GM18858 (cell line): ENCODE results near the gene SSU72.
"Not testable (repeated sequence)": the region's sequence is repeated elsewhere in the genome, so short reads cannot be mapped to it uniquely, and the experiment has no call there.

ENCODE experiments used
- ATAC-seq: cut with Tn5 transposase; IDR thresholded peaks from one replicate; pipeline ENCODE4 v1.9.1; 2021; ENCODE audit not compliant: unreplicated experiment

The SSU72 gene

DNA sequence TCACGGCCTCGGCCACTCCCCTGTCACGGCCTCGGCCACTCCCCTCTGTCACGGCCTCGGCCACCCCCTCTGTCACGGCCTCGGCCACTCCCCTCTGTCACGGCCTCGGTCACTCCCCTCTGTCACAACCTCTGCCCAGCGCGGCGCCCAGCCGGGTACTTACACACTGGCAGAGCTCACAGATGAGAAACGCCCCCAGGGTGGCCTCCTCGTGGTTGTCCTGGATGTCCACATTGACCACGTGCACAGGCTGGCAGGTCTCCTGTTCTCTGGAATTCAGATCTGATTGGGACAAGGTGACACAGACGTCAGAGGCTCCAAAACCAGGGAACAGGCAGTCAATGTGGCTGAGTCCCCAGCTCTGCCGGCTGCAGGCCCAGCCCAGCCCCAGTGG is 31.0 kb downstream of the SSU72 start:
- ATAC-seq, result no peak

- no peak for ATAC-seq
Observed at GRCh38 chr1:1542766-1543705, 31.6 kb downstream of the SSU72 start.

DNA sequence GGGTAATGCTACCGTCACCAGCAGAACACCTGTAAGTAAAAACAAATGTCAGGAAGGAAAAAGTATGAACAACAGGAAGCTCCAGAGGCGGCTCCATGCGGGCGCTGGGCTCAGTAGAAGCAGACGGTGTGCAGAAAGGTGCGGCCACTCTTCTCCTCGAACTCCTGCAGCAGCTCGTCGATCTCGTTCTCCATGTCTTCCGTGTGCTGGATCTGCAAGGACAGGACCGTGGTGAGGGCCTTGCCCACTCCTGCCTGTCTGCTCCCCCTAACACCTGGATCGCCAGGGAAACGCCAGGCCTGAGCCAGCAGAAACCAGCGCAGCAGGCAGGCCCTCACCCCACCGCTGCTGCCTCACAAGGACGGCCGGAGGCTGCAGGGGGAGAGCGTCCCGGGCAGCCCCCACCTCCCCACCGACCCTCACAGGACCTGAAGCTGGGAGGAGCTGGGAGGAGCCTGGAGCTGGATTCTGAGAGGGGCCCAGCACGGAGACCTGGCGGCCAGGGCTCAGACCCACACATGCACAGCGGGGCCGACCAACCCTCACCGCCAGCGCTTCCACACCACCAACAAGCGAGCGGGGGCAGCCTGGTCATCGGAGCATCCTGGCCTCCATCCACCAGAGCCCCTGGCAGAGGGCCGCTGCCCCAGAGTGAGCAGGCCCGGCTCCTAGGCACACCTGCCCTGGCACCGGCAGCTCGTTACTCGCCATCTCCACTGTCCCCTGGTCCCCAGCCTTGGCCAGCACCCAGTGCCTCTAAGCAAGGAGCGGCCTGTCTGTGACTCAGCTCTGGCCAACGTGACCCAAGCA is 32.5 kb downstream of the SSU72 start:
- no peak for ATAC-seq

- ATAC-seq, result no peak
Observed at GRCh38 chr1:1540818-1541628, 33.6 kb downstream of the SSU72 start.

GRCh38 chr1:1540090-1540817 is 34.4 kb downstream of the SSU72 start, which contains the start of gene TMEM240:
Gene TMEM240, minus strand, starts transcription at chr1:1540624. Its CDS starts 278 bp downstream, at chr1:1540346.
- no peak for ATAC-seq

- no peak for ATAC-seq
Observed at GRCh38 chr1:1539310-1540089, 35.2 kb downstream of the SSU72 start.

DNA sequence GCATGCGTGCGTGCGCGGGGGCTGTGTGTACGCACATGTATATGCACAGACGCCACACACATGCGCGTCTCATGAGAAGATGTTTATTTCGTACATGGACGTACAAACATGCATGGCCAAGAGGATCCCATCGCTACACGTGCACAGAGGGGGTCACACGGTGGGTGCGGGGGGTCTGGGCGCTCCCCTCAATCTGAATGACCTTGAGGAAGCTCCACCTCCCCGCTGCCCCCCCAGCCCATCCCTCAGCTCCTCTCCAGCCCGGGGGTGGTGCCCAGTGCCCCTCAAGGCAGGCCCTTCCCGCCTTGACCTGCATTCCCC is 35.7 kb downstream of the SSU72 start:
- ATAC-seq, result no peak

DNA sequence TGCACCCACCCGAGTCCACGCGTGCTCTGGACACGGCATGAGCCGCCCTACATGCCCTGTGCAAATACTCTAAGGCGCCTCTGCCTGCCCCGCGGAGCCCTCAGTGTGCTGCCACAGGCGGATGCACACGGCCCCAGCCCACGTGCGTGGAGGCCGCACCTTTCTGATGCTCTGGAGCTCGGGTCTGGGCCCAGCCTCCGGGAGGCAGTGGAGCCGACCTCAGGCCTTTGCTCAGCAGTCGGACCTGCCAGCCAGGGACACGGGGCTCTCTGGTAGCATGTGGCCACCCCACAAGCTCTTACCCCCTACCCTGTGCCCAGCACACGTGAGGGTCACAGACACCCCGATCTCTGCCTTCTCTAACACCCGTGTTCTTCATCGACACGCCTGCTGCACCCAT is 36.3 kb downstream of the SSU72 start:
- no peak for ATAC-seq

DNA sequence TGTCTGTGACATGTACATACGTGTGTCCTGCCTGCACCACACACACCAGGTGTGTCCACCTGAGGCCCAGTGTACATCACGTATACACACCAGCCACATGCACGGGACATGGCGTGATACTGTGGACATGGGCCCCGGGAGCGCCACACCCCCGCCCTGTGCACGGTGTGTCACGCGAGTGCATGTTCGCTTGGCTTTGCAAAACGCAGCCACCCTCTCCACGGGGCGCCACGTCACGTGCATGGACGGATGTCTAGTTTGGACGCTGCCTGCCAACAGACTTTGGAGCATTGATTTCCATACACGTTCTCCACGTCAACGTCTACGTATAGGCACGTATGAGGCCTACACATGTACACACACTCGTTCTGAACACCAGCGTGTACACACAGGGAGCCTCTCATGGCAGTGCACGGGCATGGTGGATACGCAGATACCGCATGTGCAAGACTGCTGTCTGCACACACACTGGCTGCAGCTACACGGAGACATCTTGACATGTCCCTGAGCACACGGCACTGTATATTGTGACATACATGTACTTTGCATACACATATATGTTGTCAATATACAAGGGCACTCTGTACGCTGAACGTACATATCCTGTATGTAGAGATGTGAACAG is 36.9 kb downstream of the SSU72 start:
- ATAC-seq, result no peak

GRCh38 chr1:1536938-1537546 is 37.6 kb downstream of the SSU72 start:
- no peak for ATAC-seq

- no peak for ATAC-seq
Observed at GRCh38 chr1:1536019-1536937, 38.4 kb downstream of the SSU72 start.

DNA sequence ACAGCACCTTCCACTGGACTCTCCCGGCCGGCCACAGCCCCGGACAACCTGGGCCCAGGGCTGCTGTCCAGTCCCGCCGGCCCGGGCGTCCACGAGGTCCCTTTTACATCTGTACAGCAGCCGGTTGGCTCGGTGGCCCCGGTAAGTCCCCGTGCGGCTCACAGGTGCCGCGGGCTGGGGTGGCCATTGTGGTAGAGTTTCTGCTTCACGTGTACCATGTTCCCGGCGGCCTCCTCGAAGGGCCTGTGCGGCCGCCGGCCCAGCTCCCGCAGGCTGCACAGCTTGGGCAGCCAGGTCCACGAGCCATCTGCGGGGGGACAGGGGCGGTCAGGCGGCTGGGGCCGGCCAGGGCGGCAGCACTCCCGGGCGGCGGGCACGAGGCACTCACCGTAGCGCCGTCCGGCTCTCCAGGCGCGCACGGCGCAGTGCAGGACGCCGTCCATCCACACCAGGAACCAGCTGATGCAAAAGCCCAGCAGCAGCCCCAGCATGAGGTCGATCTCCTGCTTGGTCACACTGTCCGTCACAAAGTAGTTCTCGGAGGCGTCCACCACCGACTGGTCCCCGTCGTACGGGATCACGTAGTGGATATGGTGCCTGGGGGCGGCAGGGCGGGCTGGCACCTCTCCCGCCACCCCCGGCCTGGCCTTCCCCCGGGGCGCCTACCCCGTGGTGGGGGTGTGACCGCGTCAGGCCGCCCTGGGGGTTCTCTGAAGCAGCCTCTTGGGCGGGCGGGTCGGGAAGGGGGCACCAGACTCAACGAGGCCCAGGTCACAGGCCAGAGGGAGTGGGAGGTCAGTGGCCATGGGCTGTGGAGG is 39.3 kb downstream of the SSU72 start:
- ATAC-seq, result no peak

- no peak for ATAC-seq
Observed at GRCh38 chr1:1534401-1535154, 40.1 kb downstream of the SSU72 start.

- ATAC-seq, result not testable (repeated sequence)
Observed at GRCh38 chr1:1533894-1534291, 40.8 kb downstream of the SSU72 start.

DNA sequence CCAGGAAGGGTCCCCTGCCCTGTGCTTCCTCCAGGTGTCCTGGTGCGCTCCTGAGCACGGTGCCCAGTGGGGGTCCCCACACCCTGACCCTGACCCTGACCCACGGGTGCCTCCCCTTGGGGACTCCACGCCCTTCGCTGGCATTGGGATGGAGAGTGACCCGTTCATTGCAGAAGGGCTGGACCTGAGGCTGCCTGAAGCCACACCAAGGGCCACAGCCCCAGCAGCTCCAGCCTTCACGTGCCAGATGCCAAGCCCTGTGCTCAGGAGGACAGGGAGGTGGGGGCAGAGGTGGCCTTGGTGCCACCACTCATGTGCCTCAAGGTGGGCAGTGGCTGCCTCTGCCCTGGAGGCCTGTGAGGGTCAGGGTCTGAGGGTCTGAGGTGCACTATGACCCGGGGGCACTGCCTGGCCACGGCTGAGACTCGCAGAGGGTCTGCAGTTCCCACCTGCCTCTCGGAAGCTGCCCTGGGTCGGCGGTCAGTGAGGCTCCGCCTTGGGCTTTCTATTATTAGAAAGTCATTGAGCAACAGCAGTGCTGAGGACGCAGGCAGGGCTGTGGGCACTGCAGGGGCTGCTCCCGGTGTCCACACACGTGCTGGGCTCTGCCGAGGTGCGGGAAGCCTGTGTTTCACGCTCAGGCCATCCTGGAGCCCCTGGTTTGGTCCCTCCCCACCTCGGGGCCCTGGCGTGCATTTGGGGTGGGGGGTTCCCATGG is 41.3 kb downstream of the SSU72 start:
- not testable (repeated sequence) for ATAC-seq

GRCh38 chr1:1531947-1532346 is 42.7 kb downstream of the SSU72 start:
- ATAC-seq, result no peak
